UCSD-AML1 (cell line): Measurements from ENCODE around the gene SLC35F2.
"Not testable (repeated sequence)": the region's sequence is repeated elsewhere in the genome, so short reads cannot be mapped to it uniquely, and the experiment has no call there.

Experiments used
- DNase-seq: peaks from one replicate; lab custom pipeline; 2025; ENCODE audit not compliant: unreplicated experiment; lab: John Stamatoyannopoulos, UW

SLC35F2 gene

GRCh38 chr11:107858217-107859070 lies at the start of gene SLC35F2:
TSS of gene SLC35F2 (minus strand) at chr11:107858787. CDS start at chr11:107858767, 20 bp downstream.
- peak; percentile 83 for DNase-seq

- DNase-seq, result no peak
These were observed 49.6 kb upstream of the SLC35F2 start for GRCh38 chr11:107908211-107908610.

- DNase-seq, result no peak
These were observed 39.7 kb upstream of the SLC35F2 start for GRCh38 chr11:107898270-107898669.

GRCh38 chr11:107882095-107882820 lies 23.7 kb upstream of the SLC35F2 start:
- no peak for DNase-seq

- not testable (repeated sequence) for DNase-seq
These were observed 22.9 kb upstream of the SLC35F2 start for GRCh38 chr11:107881471-107881870.

- no peak for DNase-seq
These were observed 17.6 kb upstream of the SLC35F2 start for GRCh38 chr11:107876141-107876540.

GRCh38 chr11:107864591-107864990 lies 6.0 kb upstream of the SLC35F2 start:
- DNase-seq, result no peak

- DNase-seq, result no peak
These were observed 2.1 kb upstream of the SLC35F2 start for GRCh38 chr11:107860688-107861087.

GRCh38 chr11:107860240-107860620 lies 1.6 kb upstream of the SLC35F2 start:
- not testable (repeated sequence) for DNase-seq

GRCh38 chr11:107859459-107860239 lies 1.1 kb upstream of the SLC35F2 start:
- DNase-seq, result peak; percentile 41

GRCh38 chr11:107857550-107858216 lies 904 bp downstream of the SLC35F2 start:
- DNase-seq, result no peak

GRCh38 chr11:107856981-107857517 lies 1.5 kb downstream of the SLC35F2 start:
- no peak for DNase-seq

- DNase-seq, result peak; percentile 12
These were observed 2.2 kb downstream of the SLC35F2 start for GRCh38 chr11:107856180-107856980.

- DNase-seq, result no peak
These were observed 5.5 kb downstream of the SLC35F2 start for GRCh38 chr11:107853070-107853469.

GRCh38 chr11:107851704-107852310 lies 6.8 kb downstream of the SLC35F2 start:
- DNase-seq, result no peak

GRCh38 chr11:107849790-107850189 lies 8.8 kb downstream of the SLC35F2 start:
- DNase-seq, result peak; percentile 20

- DNase-seq, result no peak
These were observed 10.2 kb downstream of the SLC35F2 start for GRCh38 chr11:107848345-107848744.

- DNase-seq, result no peak
These were observed 11.4 kb downstream of the SLC35F2 start for GRCh38 chr11:107847184-107847583.

- DNase-seq, result no peak
These were observed 14.5 kb downstream of the SLC35F2 start for GRCh38 chr11:107844041-107844440.
